SU-DHL-6 (cell line): ENCODE results near the gene COL18A1.

Experiments
- H2AFZ ChIP-seq: fragments of 200-600 bp; sonication (generic); 2 replicates; pipeline ENCODE4 v1.6.1; 2014; ENCODE audit warnings: low read depth, mild to moderate bottlenecking, moderate library complexity, mixed read lengths, antibody characterized with exemption, low read length; ENCODE audit not compliant: severe bottlenecking
- H3F3A ChIP-seq: fragments of 200-600 bp; shearing (Covaris generic); 2 replicates; pipeline ENCODE4 v1.6.0; 2016; ENCODE audit warnings: antibody characterized with exemption, mild to moderate bottlenecking; ENCODE audit not compliant: insufficient read depth
- H3K27ac ChIP-seq: fragments of 200-600 bp; sonication (generic); 2 replicates; pipeline ENCODE4 v1.5.1; 2016; ENCODE audit warnings: low read depth, mild to moderate bottlenecking, low read length, moderate library complexity, mixed read lengths
- H3K27me3 ChIP-seq: fragments of 200-600 bp; sonication (generic), shearing (Covaris generic); 2 replicates; pipeline ENCODE4 v1.6.0; 2014; ENCODE audit warnings: mild to moderate bottlenecking, low read length
- H3K36me3 ChIP-seq: fragments of 200-600 bp; sonication (generic); 2 replicates; pipeline ENCODE4 v1.6.1; 2014; ENCODE audit warnings: mild to moderate bottlenecking, low read length, mixed read lengths
- H3K4me2 ChIP-seq: fragments of 300-600, 200-600 bp; shearing (Covaris generic), sonication (generic); 2 replicates; pipeline ENCODE4 v1.6.0; 2014; ENCODE audit warnings: low read length, low read depth, mild to moderate bottlenecking; ENCODE audit not compliant: poor library complexity, severe bottlenecking
- H3K4me3 ChIP-seq: fragments of 200-600 bp; sonication (generic); 2 replicates; pipeline ENCODE4 v1.5.1; 2014; ENCODE audit warnings: antibody characterized with exemption, low read length, mild to moderate bottlenecking, mixed read lengths; ENCODE audit not compliant: insufficient read depth, poor library complexity, severe bottlenecking
- H3K79me2 ChIP-seq: fragments of 200-600 bp; sonication (generic); 2 replicates; pipeline ENCODE4 v1.6.1; 2014; ENCODE audit warnings: mild to moderate bottlenecking, low read length, moderate library complexity; ENCODE audit not compliant: insufficient read depth
- H3K9ac ChIP-seq: fragments of 200-600 bp; sonication (generic); 2 replicates; pipeline ENCODE4 v1.7.0; 2014; ENCODE audit warnings: mild to moderate bottlenecking, low read length
- H3K9me2 ChIP-seq: fragments of 200-600 bp; sonication (generic); replicated peaks from 2 replicates; pipeline ENCODE4 v1.6.1; 2014; ENCODE audit warnings: low read length; ENCODE audit not compliant: insufficient read depth
- H3K9me3 ChIP-seq: fragments of 200-600 bp; sonication (generic); 2 replicates; pipeline ENCODE4 v1.6.1; 2014; ENCODE audit warnings: low read length, mixed read lengths; ENCODE audit not compliant: insufficient read depth
- H4K20me1 ChIP-seq: fragments of 200-600 bp; sonication (generic); 2 replicates; pipeline ENCODE4 v1.6.1; 2014; ENCODE audit warnings: low read depth, mild to moderate bottlenecking, antibody characterized with exemption, low read length, moderate library complexity, mixed read lengths
- CTCF ChIP-seq: fragments of 200-600 bp; sonication (generic); IDR thresholded peaks from one replicate; pipeline ENCODE4 v1.5.1; 2017; ENCODE audit warnings: antibody characterized with exemption, mild to moderate bottlenecking, low read length, moderate library complexity; ENCODE audit not compliant: insufficient read depth, poor library complexity, severe bottlenecking
- EZH2phosphoT487 ChIP-seq: fragments of 200-600 bp; sonication (generic), shearing (Covaris generic); conservative IDR thresholded peaks from 2 replicates; pipeline ENCODE4 v1.6.1; 2018; ENCODE audit warnings: mild to moderate bottlenecking, antibody characterized with exemption, low read length, moderate library complexity, mixed read lengths

Gene COL18A1

GRCh38 chr21:45487891-45488600 is 83.1 kb downstream of the COL18A1 start:
- no peak overlapping the region for H3K27ac ChIP-seq
- TF ChIP-seq EZH2phosphoT487 = no peak
- no peak for TF ChIP-seq CTCF

GRCh38 chr21:45488931-45489721 is 84.2 kb downstream of the COL18A1 start:
- TF ChIP-seq CTCF = no peak
- TF ChIP-seq EZH2phosphoT487 = no peak
- no peaks in the 10 kb centered on the region for H3K36me3 ChIP-seq

More at GRCh38 chr21:45487891-45488600, 83.1 kb downstream of the COL18A1 start:
- H3K4me2 ChIP-seq = no peak overlapping the region
- H3K9me2 ChIP-seq = no peaks in the 10 kb centered on the region
- no peak overlapping the region for H2AFZ ChIP-seq
- no peak overlapping the region for H3K4me3 ChIP-seq
- H3K9me3 ChIP-seq = no peaks in the 10 kb centered on the region
- H3K79me2 ChIP-seq = no peaks in the 10 kb centered on the region
- H3K36me3 ChIP-seq = no peaks in the 10 kb centered on the region
- no peak overlapping the region for H3K9ac ChIP-seq
- no peaks in the 10 kb centered on the region for H3K27me3 ChIP-seq
- no peaks in the 10 kb centered on the region for H4K20me1 ChIP-seq
- H3F3A ChIP-seq = no peaks in the 10 kb centered on the region

GRCh38 chr21:45489722-45489982 is 84.7 kb downstream of the COL18A1 start:
- Histone ChIP-seq H3K79me2 (no peaks in the 10 kb centered on the region), H3K9me3 (no peaks in the 10 kb centered on the region), H3K4me2 (no peak overlapping the region), H3K4me3 (no peak overlapping the region), H4K20me1 (no peaks in the 10 kb centered on the region), H3K9me2 (no peaks in the 10 kb centered on the region), H3K36me3 (no peaks in the 10 kb centered on the region), H2AFZ (no peak overlapping the region), H3K27ac (no peak overlapping the region), H3K9ac (no peak overlapping the region), H3K27me3 (no peaks in the 10 kb centered on the region), H3F3A (no peaks in the 10 kb centered on the region)
- TF ChIP-seq EZH2phosphoT487 (no peak), CTCF (no peak)

More at GRCh38 chr21:45488931-45489721, 84.2 kb downstream of the COL18A1 start:
- no peaks in the 10 kb centered on the region for H4K20me1 ChIP-seq
- no peaks in the 10 kb centered on the region for H3K9me3 ChIP-seq
- no peak overlapping the region for H2AFZ ChIP-seq
- no peak overlapping the region for H3K4me3 ChIP-seq
- H3K27ac ChIP-seq = no peak overlapping the region
- H3F3A ChIP-seq = no peaks in the 10 kb centered on the region
- H3K9me2 ChIP-seq = no peaks in the 10 kb centered on the region
- H3K79me2 ChIP-seq = no peaks in the 10 kb centered on the region
- no peak overlapping the region for H3K4me2 ChIP-seq
- H3K27me3 ChIP-seq = no peaks in the 10 kb centered on the region
- H3K9ac ChIP-seq = no peak overlapping the region
